Breast epithelium (tissue), 4 donors: ENCODE data around the gene C14orf39. TPM values are rescaled to one million over a fixed set of nuclear protein-coding genes. Genes with fewer than 3 reads are reported as not detected.

ENCODE experiments used
- DNase-seq, 2 donors: peaks; one replicate each; pipeline ENCODE4 v3.0.0-alpha.2; 2019; ENCODE audit warnings: low spot score in 2 of 2
- H3K27ac ChIP-seq, 2 donors: fragments of 200-600 bp; sonication (generic) in 1 of 2; one replicate each; pipeline ENCODE4 v1.5.1; 2016 to 2019; ENCODE audit warnings: mild to moderate bottlenecking in 1 of 2
- H3K27me3 ChIP-seq, 2 donors: fragments of 200-600 bp; sonication (generic) in 1 of 2; one replicate each; pipeline versions ENCODE4 v1.5.1 to v1.6.0; 2017 to 2019; ENCODE audit warnings: control low read depth in 1 of 2, mild to moderate bottlenecking in 1 of 2
- H3K36me3 ChIP-seq: fragments of 200-600 bp; one replicate; pipeline ENCODE4 v1.5.1; 2019
- H3K4me1 ChIP-seq, 2 donors: fragments of 200-600 bp; sonication (generic); one replicate each; pipeline ENCODE4 v1.5.1; 2016 to 2019; ENCODE audit warnings: control low read depth in 1 of 2
- H3K4me3 ChIP-seq, 3 donors: fragments of 200-600 bp; sonication (generic); 1 replicate in 2 of 3; 2 replicates in 1 of 3; pipeline ENCODE4 v1.5.1; 2016 to 2019; ENCODE audit warnings: mild to moderate bottlenecking in 3 of 3, moderate library complexity in 2 of 3
- H3K9me3 ChIP-seq, 2 donors: fragments of 200-600 bp; sonication (generic) in 1 of 2; one replicate each; pipeline ENCODE4 v1.5.1; 2016 to 2019; ENCODE audit warnings: control low read depth in 1 of 2
- CTCF ChIP-seq, 3 donors: fragments of 450-650 bp; IDR thresholded peaks; one replicate each; pipeline ENCODE4 v1.5.1; 2016 to 2017; ENCODE audit warnings: antibody characterized with exemption in 3 of 3, mild to moderate bottlenecking in 3 of 3, moderate library complexity in 3 of 3
- POLR2A ChIP-seq: fragments of 450-650 bp; IDR thresholded peaks from one replicate; pipeline ENCODE4 v1.6.1; 2016; ENCODE audit warnings: antibody characterized with exemption, mild to moderate bottlenecking, moderate library complexity
- POLR2AphosphoS5 ChIP-seq, 3 donors: sonication (generic); formaldehyde crosslinking; IDR thresholded peaks; one replicate each; pipeline ENCODE4 v1.6.1; 2017; ENCODE audit warnings: antibody characterized with exemption in 3 of 3
- intact Hi-C: fragments of 100-400 bp; cut with DNase I; formaldehyde crosslinking; loops from one replicate; pipeline ENCODE4 v1.15.1; 2023; ENCODE audit warnings: low total_unique reads
- total RNA-seq, 3 donors: library from RNA; depleted of rRNA; stranded (reverse); fragments of >200 nt; gene quantifications; one replicate each; pipeline ENCODE4 v1.1.0, GENCODE V29; 2016

C14orf39 gene
- total RNA-seq, 3 donors from 2014 or later: 0.33 to 2.1 TPM; not detected in 1

GRCh38 chr14:60510254-60510950 is 24.5 kb upstream of the C14orf39 start:
- TF ChIP-seq POLR2AphosphoS5 (IDR thresholded peaks at IDR 0.05) (no peak), CTCF (IDR thresholded peaks at IDR 0.05) (no peak), POLR2A (no peak)
- Histone ChIP-seq H3K4me1 (peaks cover 4 to 9% of the 10 kb centered on the region in 2 donors), H3K36me3 (no peaks in the 10 kb centered on the region), H3K9me3 (no peaks in the 10 kb centered on the region), H3K27ac (no peak overlapping the region), H3K27me3 (peaks cover 7 to 100% of the 10 kb centered on the region in 2 donors), H3K4me3 (peak overlapping the region in 1 of 3 donors; percentile 49)
- intact Hi-C loops: loop anchor here (5.0 kb wide), 1 partner anchor 193 kb away; no protein-coding TSS in a partner anchor
- no peak for DNase-seq

DNA sequence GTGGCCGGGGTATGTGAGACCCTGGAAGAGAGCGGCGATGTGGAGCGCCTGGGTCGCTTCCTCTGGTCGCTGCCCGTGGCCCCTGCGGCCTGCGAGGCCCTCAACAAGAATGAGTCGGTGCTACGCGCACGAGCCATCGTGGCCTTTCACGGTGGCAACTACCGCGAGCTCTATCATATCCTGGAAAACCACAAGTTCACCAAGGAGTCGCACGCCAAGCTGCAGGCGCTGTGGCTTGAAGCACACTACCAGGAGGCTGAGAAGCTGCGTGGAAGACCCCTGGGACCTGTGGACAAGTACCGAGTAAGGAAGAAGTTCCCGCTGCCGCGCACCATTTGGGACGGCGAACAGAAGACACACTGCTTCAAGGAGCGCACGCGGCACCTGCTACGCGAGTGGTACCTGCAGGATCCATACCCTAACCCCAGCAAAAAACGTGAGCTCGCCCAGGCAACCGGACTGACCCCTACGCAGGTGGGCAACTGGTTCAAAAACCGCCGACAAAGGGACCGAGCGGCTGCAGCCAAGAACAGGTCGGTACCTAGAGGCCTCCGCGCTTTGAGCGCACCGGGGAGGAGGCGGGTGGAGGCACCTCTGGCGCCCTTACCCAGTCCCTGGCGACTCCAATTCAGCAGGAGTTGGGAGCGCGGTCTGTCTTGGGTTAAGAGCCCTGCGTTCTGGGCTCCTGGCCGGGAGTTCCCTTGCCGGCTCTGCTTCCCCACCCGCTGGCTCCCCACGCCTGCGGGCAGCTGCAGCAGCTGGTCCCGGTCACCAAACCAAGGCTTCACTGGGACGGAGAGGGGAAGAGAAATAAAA is 23.8 kb upstream of the C14orf39 start:
- H3K4me1 ChIP-seq: peaks cover 3 to 6% of the 10 kb centered on the region in 2 donors
- TF ChIP-seq POLR2AphosphoS5 (IDR thresholded peaks at IDR 0.05): no peak
- no peak for TF ChIP-seq CTCF (IDR thresholded peaks at IDR 0.05)
- TF ChIP-seq POLR2A: no peak
- H3K9me3 ChIP-seq: no peaks in the 10 kb centered on the region
- H3K27me3 ChIP-seq: peaks cover 7 to 99% of the 10 kb centered on the region in 2 donors
- intact Hi-C loops: loop anchor here (5.0 kb wide), 2 partner anchors 192 to 302 kb away; no protein-coding TSS in a partner anchor
- H3K27ac ChIP-seq: no peak overlapping the region
- DNase-seq: no peak
- peak overlapping the region in 1 of 3 donors; percentile 44 for H3K4me3 ChIP-seq
- H3K36me3 ChIP-seq: no peaks in the 10 kb centered on the region

- Histone ChIP-seq H3K4me1 (no peaks in the 10 kb centered on the region), H3K27me3 (peaks cover 7 to 98% of the 10 kb centered on the region in 2 donors), H3K36me3 (no peaks in the 10 kb centered on the region), H3K9me3 (no peaks in the 10 kb centered on the region), H3K27ac (no peak within 1 kb of the TSS), H3K4me3 (peak within 1 kb of the TSS in 1 of 3 donors; percentile 44)
- DNase-seq: no peak
- intact Hi-C loops: loop anchor here (5.0 kb wide), 1 partner anchor 302 kb away; no protein-coding TSS in a partner anchor
- TF ChIP-seq POLR2AphosphoS5 (IDR thresholded peaks at IDR 0.05) (no peak), CTCF (IDR thresholded peaks at IDR 0.05) (no peak)
Observed at GRCh38 chr14:60508707-60509437, 23.0 kb upstream of the C14orf39 start, which contains the start of gene SIX6. Gene SIX6, plus strand, starts transcription at chr14:60509146. Its CDS starts 253 bp downstream, at chr14:60509399.

DNA sequence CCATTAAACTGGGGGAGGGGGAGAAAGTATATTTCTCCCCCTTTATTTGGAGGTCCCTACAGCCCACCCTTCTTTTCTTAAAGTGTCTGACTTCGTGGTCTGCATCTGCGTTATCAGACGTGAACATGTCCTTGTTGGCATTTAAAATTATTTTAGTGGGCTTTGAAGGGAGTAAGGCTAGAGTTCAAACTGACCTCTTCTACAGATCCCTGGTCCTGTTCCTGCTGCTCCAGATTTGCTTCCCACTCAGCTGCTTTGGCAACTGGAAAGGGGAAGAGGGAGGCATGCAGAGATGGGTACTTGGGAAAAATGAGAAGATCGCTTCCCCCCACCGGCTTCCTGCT is 22.5 kb upstream of the C14orf39 start:
- Histone ChIP-seq H3K27me3 (peaks cover 6 to 96% of the 10 kb centered on the region in 2 donors), H3K9me3 (no peaks in the 10 kb centered on the region), H3K36me3 (no peaks in the 10 kb centered on the region), H3K4me3 (peak overlapping the region in 1 of 3 donors; percentile 44), H3K27ac (no peak overlapping the region), H3K4me1 (no peaks in the 10 kb centered on the region)
- intact Hi-C loops: loop anchor here (5.0 kb wide), 1 partner anchor 301 kb away; no protein-coding TSS in a partner anchor
- no peak for DNase-seq
- TF ChIP-seq POLR2AphosphoS5 (IDR thresholded peaks at IDR 0.05) (no peak), POLR2A (no peak), CTCF (IDR thresholded peaks at IDR 0.05) (no peak)
